G401.6 (cell line): ENCODE results near the gene EFNA2.
"Not testable (repeated sequence)": the region's sequence is repeated elsewhere in the genome, so short reads cannot be mapped to it uniquely, and the experiment has no call there.

Source experiments
- FAIRE-seq: peaks from 2 replicates; lab custom pipeline; 2012; peaks lifted over from hg19 to GRCh38; lab: Jason Lieb, UNC

Gene EFNA2

GRCh38 chr19:1318678-1319471, 33.2 kb downstream of the EFNA2 start:
- FAIRE-seq, result no peak

- not testable (repeated sequence) for FAIRE-seq
These were observed 34.6 kb downstream of the EFNA2 start for GRCh38 chr19:1320282-1320650.

GRCh38 chr19:1321539-1321938, 35.9 kb downstream of the EFNA2 start:
- no peak for FAIRE-seq

- FAIRE-seq, result no peak
These were observed 36.7 kb downstream of the EFNA2 start for GRCh38 chr19:1322198-1322981.

- FAIRE-seq, result no peak
These were observed 38.7 kb downstream of the EFNA2 start for GRCh38 chr19:1324249-1324805.

- no peak for FAIRE-seq
These were observed 39.3 kb downstream of the EFNA2 start for GRCh38 chr19:1324806-1325567.

GRCh38 chr19:1325568-1326294, 40.1 kb downstream of the EFNA2 start:
- no peak for FAIRE-seq

- FAIRE-seq, result no peak
These were observed 41.5 kb downstream of the EFNA2 start for GRCh38 chr19:1327125-1327524.

GRCh38 chr19:1332208-1332607, 46.5 kb downstream of the EFNA2 start:
- not testable (repeated sequence) for FAIRE-seq

- FAIRE-seq, result no peak
These were observed 50.5 kb downstream of the EFNA2 start for GRCh38 chr19:1336079-1336684.

- no peak for FAIRE-seq
These were observed 55.2 kb downstream of the EFNA2 start for GRCh38 chr19:1340681-1341469.

- no peak for FAIRE-seq
These were observed 57.4 kb downstream of the EFNA2 start for GRCh38 chr19:1343041-1343440.

GRCh38 chr19:1349211-1349610, 63.5 kb downstream of the EFNA2 start:
- FAIRE-seq, result no peak

GRCh38 chr19:1350867-1351266, 65.2 kb downstream of the EFNA2 start:
- FAIRE-seq, result no peak
